GM19025 (cell line): ENCODE measurements around the gene CEP43.

Experiments
- ATAC-seq: cut with Tn5 transposase; IDR thresholded peaks from one replicate; pipeline ENCODE4 v1.9.1; 2021; ENCODE audit warnings: mild to moderate bottlenecking, low read depth, moderate library complexity; ENCODE audit not compliant: unreplicated experiment

Gene CEP43

GRCh38 chr6:166999145-166999883 is at the start of gene CEP43:
Gene CEP43 (plus strand): TSS chr6:166999397. CDS start chr6:166999413, 16 bp downstream.
- peak; percentile 90 for ATAC-seq

GRCh38 chr6:166949528-166950442 is 49.4 kb upstream of the CEP43 start:
- no peak for ATAC-seq

- peak; percentile 31 for ATAC-seq
Observed at GRCh38 chr6:166950443-166950821, 48.8 kb upstream of the CEP43 start.

- peak; percentile 89 for ATAC-seq
Observed at GRCh38 chr6:166950892-166951669, 48.1 kb upstream of the CEP43 start.

- ATAC-seq, result no peak
Observed at GRCh38 chr6:166951670-166952060, 47.5 kb upstream of the CEP43 start.

- ATAC-seq, result no peak
Observed at GRCh38 chr6:166952121-166952520, 47.1 kb upstream of the CEP43 start.

- no peak for ATAC-seq
Observed at GRCh38 chr6:166952567-166953486, 46.4 kb upstream of the CEP43 start.

- ATAC-seq, result no peak
Observed at GRCh38 chr6:166954118-166954713, 45.0 kb upstream of the CEP43 start.

- ATAC-seq, result no peak
Observed at GRCh38 chr6:166955121-166955864, 43.9 kb upstream of the CEP43 start.

- peak; percentile 3 for ATAC-seq
Observed at GRCh38 chr6:166955865-166956443, 43.2 kb upstream of the CEP43 start.

GRCh38 chr6:166956444-166957086 is 42.6 kb upstream of the CEP43 start, which contains the start of gene RNASET2:
Gene RNASET2 (minus strand): TSS chr6:166956550. CDS start chr6:166956182, 368 bp downstream.
- ATAC-seq, result peak; percentile 59

GRCh38 chr6:166957087-166957804 is 42.0 kb upstream of the CEP43 start:
- peak; percentile 35 for ATAC-seq

GRCh38 chr6:166957805-166958076 is 41.5 kb upstream of the CEP43 start:
- ATAC-seq, result no peak

- no peak for ATAC-seq
Observed at GRCh38 chr6:166958926-166959861, 40.0 kb upstream of the CEP43 start.

GRCh38 chr6:166959911-166960608 is 39.1 kb upstream of the CEP43 start:
- ATAC-seq, result no peak

GRCh38 chr6:166960609-166960978 is 38.6 kb upstream of the CEP43 start:
- ATAC-seq, result no peak
